ENCODE data around the gene RIC1. TPM values are rescaled to one million over a fixed set of nuclear protein-coding genes. Genes with fewer than 3 reads are reported as not detected.

The RIC1 gene
- total and polyA plus RNA-seq, 2 of the 13 experiments (the other 11 are each of a cell fraction or from before 2014, with no cell fraction given), result 18.2 to 19.0 TPM

- TF ChIP-seq, protein P1, sequence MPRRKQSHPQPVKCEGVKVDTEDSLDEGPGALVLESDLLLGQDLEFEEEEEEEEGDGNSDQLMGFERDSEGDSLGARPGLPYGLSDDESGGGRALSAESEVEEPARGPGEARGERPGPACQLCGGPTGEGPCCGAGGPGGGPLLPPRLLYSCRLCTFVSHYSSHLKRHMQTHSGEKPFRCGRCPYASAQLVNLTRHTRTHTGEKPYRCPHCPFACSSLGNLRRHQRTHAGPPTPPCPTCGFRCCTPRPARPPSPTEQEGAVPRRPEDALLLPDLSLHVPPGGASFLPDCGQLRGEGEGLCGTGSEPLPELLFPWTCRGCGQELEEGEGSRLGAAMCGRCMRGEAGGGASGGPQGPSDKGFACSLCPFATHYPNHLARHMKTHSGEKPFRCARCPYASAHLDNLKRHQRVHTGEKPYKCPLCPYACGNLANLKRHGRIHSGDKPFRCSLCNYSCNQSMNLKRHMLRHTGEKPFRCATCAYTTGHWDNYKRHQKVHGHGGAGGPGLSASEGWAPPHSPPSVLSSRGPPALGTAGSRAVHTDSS (CRISPR knock-in tag; conservative IDR thresholded peaks at IDR 0.05), result no peak
- TF ChIP-seq ZC3H4 (CRISPR knock-in tag; IDR thresholded peaks at IDR 0.05; ENCODE audit: borderline replicate concordance), result no peak
- TF ChIP-seq ZNF441 (CRISPR knock-in tag; IDR thresholded peaks at IDR 0.05; ENCODE audit: borderline replicate concordance), result no peak
- TF ChIP-seq GPBP1L1 (CRISPR knock-in tag; IDR thresholded peaks at IDR 0.05), result no peak
- TF ChIP-seq ZFP36L2 (CRISPR knock-in tag; IDR thresholded peaks at IDR 0.05), result no peak
- no peak for TF ChIP-seq CAMTA2 (CRISPR knock-in tag; IDR thresholded peaks at IDR 0.05; ENCODE audit: borderline replicate concordance)
- 0 out of 2 replicates have a peak, but pooled peaks have one; percentile 7 for TF ChIP-seq PBX3 (CRISPR knock-in tag; IDR thresholded peaks at IDR 0.05; ENCODE audit: borderline replicate concordance)
- no peak for TF ChIP-seq ZNF33A (CRISPR knock-in tag; IDR thresholded peaks at IDR 0.05; ENCODE audit: borderline replicate concordance)
- no peak for TF ChIP-seq KLF11 (CRISPR knock-in tag; IDR thresholded peaks at IDR 0.05)
- TF ChIP-seq KLF6 (CRISPR knock-in tag; IDR thresholded peaks at IDR 0.05), result no peak
- peak; percentile 45; the same call in 1 of the 2 replicates for TF ChIP-seq GATA4 (IDR thresholded peaks at IDR 0.05; ENCODE audit: borderline replicate concordance, low read depth)
- peak; percentile 81; the same call in 1 of the 2 replicates for TF ChIP-seq ZKSCAN8 (CRISPR knock-in tag; IDR thresholded peaks at IDR 0.05; ENCODE audit: borderline replicate concordance)
- TF ChIP-seq HDAC1 (CRISPR knock-in tag; IDR thresholded peaks at IDR 0.05), result peak; percentile 53; the same call in 1 of the 2 replicates
- no peak for TF ChIP-seq GTF3A (CRISPR knock-in tag; conservative IDR thresholded peaks at IDR 0.05)
- TF ChIP-seq, protein P2, sequence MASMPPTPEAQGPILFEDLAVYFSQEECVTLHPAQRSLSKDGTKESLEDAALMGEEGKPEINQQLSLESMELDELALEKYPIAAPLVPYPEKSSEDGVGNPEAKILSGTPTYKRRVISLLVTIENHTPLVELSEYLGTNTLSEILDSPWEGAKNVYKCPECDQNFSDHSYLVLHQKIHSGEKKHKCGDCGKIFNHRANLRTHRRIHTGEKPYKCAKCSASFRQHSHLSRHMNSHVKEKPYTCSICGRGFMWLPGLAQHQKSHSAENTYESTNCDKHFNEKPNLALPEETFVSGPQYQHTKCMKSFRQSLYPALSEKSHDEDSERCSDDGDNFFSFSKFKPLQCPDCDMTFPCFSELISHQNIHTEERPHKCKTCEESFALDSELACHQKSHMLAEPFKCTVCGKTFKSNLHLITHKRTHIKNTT (CRISPR knock-in tag; IDR thresholded peaks at IDR 0.05), result no peak
- TF ChIP-seq PLRG1 (conservative IDR thresholded peaks at IDR 0.05), result no peak
- TF ChIP-seq ZNF720 (CRISPR knock-in tag; IDR thresholded peaks at IDR 0.05), result no peak
- no peak for TF ChIP-seq ZNF253 (CRISPR knock-in tag; IDR thresholded peaks at IDR 0.05; ENCODE audit: borderline replicate concordance)
- peak; percentile 81; the same call in 1 of the 2 replicates for TF ChIP-seq TFAP4 (IDR thresholded peaks at IDR 0.05; ENCODE audit: borderline replicate concordance, low read depth)
- no peak for TF ChIP-seq HNRNPK (IDR thresholded peaks at IDR 0.05; ENCODE audit: low read depth, low read length, poor library complexity, severe bottlenecking)
- TF ChIP-seq, protein P3, sequence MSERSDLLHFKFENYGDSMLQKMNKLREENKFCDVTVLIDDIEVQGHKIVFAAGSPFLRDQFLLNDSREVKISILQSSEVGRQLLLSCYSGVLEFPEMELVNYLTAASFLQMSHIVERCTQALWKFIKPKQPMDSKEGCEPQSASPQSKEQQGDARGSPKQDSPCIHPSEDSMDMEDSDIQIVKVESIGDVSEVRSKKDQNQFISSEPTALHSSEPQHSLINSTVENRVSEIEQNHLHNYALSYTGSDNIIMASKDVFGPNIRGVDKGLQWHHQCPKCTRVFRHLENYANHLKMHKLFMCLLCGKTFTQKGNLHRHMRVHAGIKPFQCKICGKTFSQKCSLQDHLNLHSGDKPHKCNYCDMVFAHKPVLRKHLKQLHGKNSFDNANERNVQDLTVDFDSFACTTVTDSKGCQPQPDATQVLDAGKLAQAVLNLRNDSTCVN (CRISPR knock-in tag; IDR thresholded peaks at IDR 0.05; ENCODE audit: borderline replicate concordance), result no peak
- no peak for TF ChIP-seq RARG (CRISPR knock-in tag; IDR thresholded peaks at IDR 0.05; ENCODE audit: low read depth)
Measured at GRCh38 chr9:5721279-5722087, 92.6 kb downstream of the RIC1 start (continued).
